OCI-LY7 (cell line): ENCODE data around the gene OR7C1. TPM values are rescaled to one million over a fixed set of nuclear protein-coding genes. Genes with fewer than 3 reads are reported as not detected.

Experiments used
- BruUV-seq: library from RNA; stranded (reverse); fragments of 400-500 nt; replicated peaks from 2 replicates; lab custom pipeline; 2021; lab: Mats Ljungman, UMichigan
- CTCF ChIA-PET: fragments of 300-600 bp; sonication (Branson Sonifier 250); formaldehyde crosslinking; loops from one replicate; lab custom pipeline; 2022; ENCODE audit warnings: antibody characterized with exemption; ENCODE audit not compliant: unreplicated experiment; lab: Charles Lee
- POLR2A ChIA-PET: fragments of 300-600 bp; sonication (Branson Sonifier 250); formaldehyde crosslinking; loops from one replicate; lab custom pipeline; 2022; ENCODE audit warnings: antibody characterized with exemption; lab: Charles Lee
- DNase-seq: peaks from one replicate; pipeline ENCODE4 v3.0.0-alpha.2; 2015; ENCODE audit warnings: low spot score
- H2AFZ ChIP-seq: fragments of 200-600 bp; sonication (generic), shearing (Covaris generic); 2 replicates; pipeline ENCODE4 v1.6.1; 2014; ENCODE audit warnings: mild to moderate bottlenecking, antibody characterized with exemption, low read length, moderate library complexity
- H3K27ac ChIP-seq: fragments of 200-600 bp; sonication (generic); 2 replicates; pipeline ENCODE4 v1.5.1; 2014; ENCODE audit warnings: mixed run types, low read depth, mild to moderate bottlenecking, moderate library complexity, low read length, inconsistent platforms; ENCODE audit not compliant: poor library complexity, severe bottlenecking
- H3K36me3 ChIP-seq: fragments of 200-600 bp; sonication (generic); 2 replicates; pipeline ENCODE4 v1.6.1; 2014; ENCODE audit warnings: mild to moderate bottlenecking, antibody characterized with exemption, low read length, moderate library complexity, mixed read lengths; ENCODE audit not compliant: insufficient read depth
- H3K4me1 ChIP-seq: fragments of 200-600 bp; sonication (generic); 2 replicates; pipeline ENCODE4 v1.5.1; 2014; ENCODE audit warnings: mild to moderate bottlenecking, low read length; ENCODE audit not compliant: insufficient read depth, poor library complexity, severe bottlenecking
- H3K4me2 ChIP-seq: fragments of 200-600 bp; sonication (generic); 2 replicates; pipeline ENCODE4 v1.6.1; 2014; ENCODE audit warnings: mild to moderate bottlenecking, low read length
- H3K4me3 ChIP-seq: fragments of 200-600 bp; sonication (generic); 2 replicates; pipeline ENCODE4 v1.5.1; 2014; ENCODE audit warnings: mild to moderate bottlenecking, low read depth, low read length; ENCODE audit not compliant: poor library complexity, severe bottlenecking
- H3K79me2 ChIP-seq: fragments of 200-600 bp; sonication (generic); 2 replicates; pipeline ENCODE4 v1.6.1; 2016; ENCODE audit warnings: low read depth, mild to moderate bottlenecking, low read length, moderate library complexity, mixed read lengths; ENCODE audit not compliant: insufficient read depth
- H3K9me2 ChIP-seq: fragments of 200-600 bp; sonication (generic); 2 replicates; pipeline ENCODE4 v1.6.1; 2016; ENCODE audit warnings: mild to moderate bottlenecking, low read length, mixed read lengths; ENCODE audit not compliant: insufficient read depth
- H3K9me3 ChIP-seq: fragments of 200-600 bp; sonication (generic); 2 replicates; pipeline ENCODE4 v1.6.1; 2014; ENCODE audit warnings: mild to moderate bottlenecking, mixed run types, low read length, mixed read lengths
- H4K20me1 ChIP-seq: fragments of 200-600 bp; sonication (generic); 2 replicates; pipeline ENCODE4 v1.6.1; 2014; ENCODE audit warnings: mild to moderate bottlenecking, antibody characterized with exemption, low read length, moderate library complexity, mixed read lengths; ENCODE audit not compliant: insufficient read depth
- CTCF ChIP-seq: fragments of 200-600 bp; sonication (generic); conservative IDR thresholded peaks from 2 replicates; pipeline ENCODE4 v1.5.1; 2014; ENCODE audit warnings: mild to moderate bottlenecking, antibody characterized with exemption, low read length, moderate library complexity, mixed read lengths
- EZH2phosphoT487 ChIP-seq: fragments of 200-600 bp; sonication (generic); IDR thresholded peaks from 2 replicates; pipeline ENCODE4 v1.6.1; 2018; ENCODE audit warnings: low read depth, borderline replicate concordance, mild to moderate bottlenecking, mixed run types, antibody characterized with exemption, low read length, moderate library complexity, mixed read lengths
- intact Hi-C: fragments of 100-400 bp; cut with micrococcal nuclease; formaldehyde crosslinking; loops from one replicate; pipeline ENCODE4 v1.10.0; 2022; ENCODE audit not compliant: unreplicated experiment
- total RNA-seq, 2 experiments: library from RNA; depleted of rRNA in 1 of 2; stranded (reverse); fragments of >200 nt in 1 of 2; shearing (Covaris generic) in 1 of 2; gene quantifications; 2 replicates each; pipeline ENCODE4 v1.2.3, GENCODE V29; 2014 to 2022

OR7C1 gene
- total RNA-seq, 2 experiments from 2014 or later, result not detected

DNA sequence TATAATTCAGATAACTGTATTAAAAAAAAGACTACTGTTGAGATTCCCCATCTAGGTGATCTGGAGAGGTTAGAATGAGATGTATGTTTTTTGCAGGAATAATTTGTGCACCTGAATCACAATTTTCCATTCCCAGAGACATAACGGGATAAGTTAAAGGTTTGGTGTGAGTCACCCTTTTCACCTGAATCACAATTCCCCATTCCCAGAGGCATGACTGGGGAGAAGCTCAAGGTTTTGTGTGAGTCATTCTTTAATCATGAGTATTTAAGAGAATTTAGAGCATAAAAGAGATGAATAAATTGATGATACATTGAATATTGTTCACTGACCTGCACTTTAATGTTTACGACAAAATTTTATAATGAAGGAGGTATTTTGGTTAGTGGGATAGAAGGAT lies 9.0 kb downstream of the OR7C1 start:
- Histone ChIP-seq H4K20me1 (no peaks in the 10 kb centered on the region), H3K36me3 (no peaks in the 10 kb centered on the region), H3K9me2 (no peaks in the 10 kb centered on the region), H3K27ac (no peak overlapping the region), H3K9me3 (no peaks in the 10 kb centered on the region), H3K4me2 (no peak overlapping the region), H3K4me3 (no peak overlapping the region), H3K79me2 (no peaks in the 10 kb centered on the region), H3K4me1 (no peaks in the 10 kb centered on the region), H2AFZ (no peak overlapping the region)
- BruUV-seq, result no TSS peak
- ChIA-PET CTCF (no interaction called here), POLR2A (no interaction called here)
- no peak for TF ChIP-seq EZH2phosphoT487
- TF ChIP-seq CTCF, result no peak
- no peak for DNase-seq
- intact Hi-C loops, result no loop called here

DNA sequence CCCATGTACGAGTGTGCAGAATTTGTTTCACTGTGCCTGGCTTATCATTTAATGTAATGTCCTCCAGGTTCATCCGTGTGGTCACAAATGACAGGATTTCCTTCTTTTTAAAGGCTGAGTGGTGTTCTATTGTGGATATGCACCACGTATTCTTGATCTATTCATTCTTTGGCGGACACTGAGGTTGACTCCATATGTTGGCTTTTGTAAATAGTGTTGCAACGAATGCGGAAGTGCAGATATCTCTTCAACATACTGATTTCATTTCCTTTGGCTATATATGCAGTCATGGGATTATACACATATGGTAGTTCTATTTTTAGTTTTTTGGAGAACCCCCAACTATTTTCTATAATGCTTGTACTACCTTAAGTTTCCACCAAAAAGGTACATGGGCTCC lies 13.0 kb downstream of the OR7C1 start:
- no peaks in the 10 kb centered on the region for H3K4me1 ChIP-seq
- intact Hi-C loops, result no loop called here
- no peaks in the 10 kb centered on the region for H4K20me1 ChIP-seq
- no TSS peak for BruUV-seq
- CTCF ChIA-PET, result no interaction called here
- POLR2A ChIA-PET, result no interaction called here
- H2AFZ ChIP-seq, result no peak overlapping the region
- H3K9me2 ChIP-seq, result no peaks in the 10 kb centered on the region
- TF ChIP-seq EZH2phosphoT487, result no peak
- no peak for TF ChIP-seq CTCF
- H3K36me3 ChIP-seq, result no peaks in the 10 kb centered on the region
- H3K4me2 ChIP-seq, result no peak overlapping the region
- no peak overlapping the region for H3K4me3 ChIP-seq
- DNase-seq, result no peak
- H3K9me3 ChIP-seq, result no peaks in the 10 kb centered on the region
- no peak overlapping the region for H3K27ac ChIP-seq
- no peaks in the 10 kb centered on the region for H3K79me2 ChIP-seq

DNA sequence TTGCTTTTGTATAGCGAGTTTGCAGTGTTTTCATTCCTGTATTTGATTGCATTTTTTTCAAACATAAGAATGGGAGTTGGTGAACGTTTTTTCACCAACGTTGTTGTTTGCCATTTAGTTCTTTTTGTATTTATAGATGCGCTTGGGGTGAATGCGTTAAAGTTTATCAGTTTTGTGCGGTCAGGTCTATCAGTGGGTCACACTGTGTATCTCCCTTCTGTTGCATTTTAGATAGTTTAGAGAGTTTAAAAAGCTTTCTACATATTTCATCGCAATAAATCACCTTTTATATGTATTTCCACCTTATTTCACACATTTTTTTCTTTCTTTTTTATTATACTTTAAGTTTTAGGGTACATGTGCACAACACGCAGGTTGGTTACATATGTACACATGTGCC lies 16.4 kb downstream of the OR7C1 start:
- H3K36me3 ChIP-seq, result no peaks in the 10 kb centered on the region
- no peaks in the 10 kb centered on the region for H3K4me1 ChIP-seq
- no peak overlapping the region for H3K27ac ChIP-seq
- no peak overlapping the region for H3K4me2 ChIP-seq
- intact Hi-C loops, result no loop called here
- TF ChIP-seq EZH2phosphoT487, result no peak
- no peak for TF ChIP-seq CTCF
- no peaks in the 10 kb centered on the region; the same call in 1 of the 2 replicates for H4K20me1 ChIP-seq
- H2AFZ ChIP-seq, result no peak overlapping the region
- no peaks in the 10 kb centered on the region for H3K9me3 ChIP-seq
- H3K79me2 ChIP-seq, result no peaks in the 10 kb centered on the region
- BruUV-seq, result no TSS peak
- no peak overlapping the region for H3K4me3 ChIP-seq
- CTCF ChIA-PET, result no interaction called here
- H3K9me2 ChIP-seq, result no peaks in the 10 kb centered on the region
- POLR2A ChIA-PET, result no interaction called here
- DNase-seq, result no peak
